Measurements from ENCODE around the gene TMEM88.

The TMEM88 gene

DNA sequence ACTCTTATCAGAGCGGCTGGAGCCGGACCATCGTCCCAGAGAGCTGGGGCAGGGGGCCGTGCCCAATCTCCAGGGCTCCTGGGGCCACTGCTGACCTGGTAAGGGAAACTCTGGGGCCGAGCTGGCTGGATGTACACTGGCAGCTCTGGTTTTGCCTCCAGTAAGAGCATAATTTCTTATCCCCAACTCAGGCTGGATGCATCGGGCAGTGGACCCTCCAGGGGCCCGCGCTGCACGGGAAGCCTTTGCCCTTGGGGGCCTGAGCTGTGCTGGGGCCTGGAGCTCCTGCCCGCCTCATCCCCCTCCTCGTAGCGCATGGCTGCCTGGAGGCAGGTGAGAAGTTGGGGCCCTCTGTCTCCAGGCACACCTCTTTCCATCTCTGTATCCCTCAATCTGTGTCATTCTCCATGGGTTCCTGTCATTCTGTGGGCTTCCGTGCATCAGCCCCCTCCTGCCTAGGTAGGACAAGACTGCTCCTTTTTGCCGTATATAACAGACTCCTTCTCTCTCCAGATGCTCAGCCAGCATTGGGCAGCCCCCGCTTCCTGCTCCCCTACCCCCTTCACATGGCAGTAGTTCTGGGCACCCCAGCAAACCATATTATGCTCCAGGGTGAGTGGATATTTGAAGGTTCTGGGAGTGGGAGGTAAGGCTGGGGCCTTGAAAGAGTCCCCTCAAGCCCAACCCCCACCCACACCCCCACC is 9.4 kb upstream of the TMEM88 start:
- no peak for DNase-seq

DNA sequence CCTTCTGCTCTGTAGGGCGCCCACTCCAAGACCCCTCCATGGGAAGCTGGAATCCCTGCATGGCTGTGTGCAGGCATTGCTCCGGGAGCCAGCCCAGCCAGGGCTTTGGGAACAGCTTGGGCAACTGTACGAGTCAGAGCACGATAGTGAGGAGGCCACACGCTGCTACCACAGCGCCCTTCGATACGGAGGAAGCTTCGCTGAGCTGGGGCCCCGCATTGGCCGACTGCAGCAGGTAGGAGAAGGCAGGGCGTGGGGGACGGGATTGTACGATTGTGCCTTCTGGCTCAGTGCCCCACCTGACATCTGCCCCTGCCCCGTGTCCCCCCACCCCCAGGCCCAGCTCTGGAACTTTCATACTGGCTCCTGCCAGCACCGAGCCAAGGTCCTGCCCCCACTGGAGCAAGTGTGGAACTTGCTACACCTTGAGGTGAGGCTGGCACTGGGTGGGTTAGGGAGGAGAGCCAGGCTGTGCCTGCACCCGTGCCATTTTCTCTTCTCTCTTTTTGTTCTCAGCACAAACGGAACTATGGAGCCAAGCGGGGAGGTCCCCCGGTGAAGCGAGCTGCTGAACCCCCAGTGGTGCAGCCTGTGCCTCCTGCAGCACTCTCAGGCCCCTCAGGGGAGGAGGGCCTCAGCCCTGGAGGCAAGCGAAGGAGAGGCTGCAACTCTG is 8.7 kb upstream of the TMEM88 start:
- DNase-seq = no peak

DNA sequence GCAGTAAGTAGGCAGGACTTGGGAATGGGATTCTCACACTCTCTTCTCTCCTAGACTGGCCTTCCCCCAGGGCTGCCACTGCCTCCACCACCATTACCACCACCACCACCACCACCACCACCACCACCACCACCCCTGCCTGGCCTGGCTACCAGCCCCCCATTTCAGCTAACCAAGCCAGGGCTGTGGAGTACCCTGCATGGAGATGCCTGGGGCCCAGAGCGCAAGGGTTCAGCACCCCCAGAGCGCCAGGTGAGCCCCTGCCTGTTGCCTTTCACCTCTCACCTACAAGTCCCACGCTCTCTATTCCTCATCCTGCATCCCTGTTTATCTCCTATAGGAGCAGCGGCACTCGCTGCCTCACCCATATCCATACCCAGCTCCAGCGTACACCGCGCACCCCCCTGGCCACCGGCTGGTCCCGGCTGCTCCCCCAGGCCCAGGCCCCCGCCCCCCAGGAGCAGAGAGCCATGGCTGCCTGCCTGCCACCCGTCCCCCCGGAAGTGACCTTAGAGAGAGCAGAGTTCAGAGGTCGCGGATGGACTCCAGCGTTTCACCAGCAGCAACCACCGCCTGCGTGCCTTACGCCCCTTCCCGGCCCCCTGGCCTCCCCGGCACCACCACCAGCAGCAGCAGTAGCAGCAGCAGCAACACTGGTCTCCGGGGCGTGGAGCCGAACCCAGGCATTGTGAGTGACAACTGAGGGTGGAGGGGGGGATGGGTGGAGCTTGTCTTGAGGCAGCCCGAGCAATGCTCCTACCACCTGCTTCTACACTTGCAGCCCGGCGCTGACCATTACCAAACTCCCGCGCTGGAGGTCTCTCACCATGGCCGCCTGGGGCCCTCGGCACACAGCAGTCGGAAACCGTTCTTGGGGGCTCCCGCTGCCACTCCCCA is 7.9 kb upstream of the TMEM88 start:
- no peak for DNase-seq

DNA sequence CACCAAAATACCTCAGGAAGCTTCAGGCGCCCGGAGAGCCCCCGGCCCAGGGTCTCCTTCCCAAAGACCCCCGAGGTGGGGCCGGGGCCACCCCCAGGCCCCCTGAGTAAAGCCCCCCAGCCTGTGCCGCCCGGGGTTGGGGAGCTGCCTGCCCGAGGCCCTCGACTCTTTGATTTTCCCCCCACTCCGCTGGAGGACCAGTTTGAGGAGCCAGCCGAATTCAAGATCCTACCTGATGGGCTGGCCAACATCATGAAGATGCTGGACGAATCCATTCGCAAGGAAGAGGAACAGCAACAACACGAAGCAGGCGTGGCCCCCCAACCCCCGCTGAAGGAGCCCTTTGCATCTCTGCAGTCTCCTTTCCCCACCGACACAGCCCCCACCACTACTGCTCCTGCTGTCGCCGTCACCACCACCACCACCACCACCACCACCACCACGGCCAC is 6.7 kb upstream of the TMEM88 start:
- no peak for DNase-seq

DNA sequence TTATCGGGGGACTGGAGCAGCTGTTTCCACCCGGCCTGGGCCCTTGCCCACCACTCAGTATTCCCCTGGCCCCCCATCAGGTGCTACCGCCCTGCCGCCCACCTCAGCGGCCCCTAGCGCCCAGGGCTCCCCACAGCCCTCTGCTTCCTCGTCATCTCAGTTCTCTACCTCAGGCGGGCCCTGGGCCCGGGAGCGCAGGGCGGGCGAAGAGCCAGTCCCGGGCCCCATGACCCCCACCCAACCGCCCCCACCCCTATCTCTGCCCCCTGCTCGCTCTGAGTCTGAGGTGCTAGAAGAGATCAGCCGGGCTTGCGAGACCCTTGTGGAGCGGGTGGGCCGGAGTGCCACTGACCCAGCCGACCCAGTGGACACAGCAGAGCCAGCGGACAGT is 6.1 kb upstream of the TMEM88 start:
- DNase-seq = no peak

DNA sequence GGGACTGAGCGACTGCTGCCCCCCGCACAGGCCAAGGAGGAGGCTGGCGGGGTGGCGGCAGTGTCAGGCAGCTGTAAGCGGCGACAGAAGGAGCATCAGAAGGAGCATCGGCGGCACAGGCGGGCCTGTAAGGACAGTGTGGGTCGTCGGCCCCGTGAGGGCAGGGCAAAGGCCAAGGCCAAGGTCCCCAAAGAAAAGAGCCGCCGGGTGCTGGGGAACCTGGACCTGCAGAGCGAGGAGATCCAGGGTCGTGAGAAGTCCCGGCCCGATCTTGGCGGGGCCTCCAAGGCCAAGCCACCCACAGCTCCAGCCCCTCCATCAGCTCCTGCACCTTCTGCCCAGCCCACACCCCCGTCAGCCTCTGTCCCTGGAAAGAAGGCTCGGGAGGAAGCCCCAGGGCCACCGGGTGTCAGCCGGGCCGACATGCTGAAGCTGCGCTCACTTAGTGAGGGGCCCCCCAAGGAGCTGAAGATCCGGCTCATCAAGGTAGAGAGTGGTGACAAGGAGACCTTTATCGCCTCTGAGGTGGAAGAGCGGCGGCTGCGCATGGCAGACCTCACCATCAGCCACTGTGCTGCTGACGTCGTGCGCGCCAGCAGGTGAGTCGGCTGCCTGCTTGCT is 5.6 kb upstream of the TMEM88 start:
- no peak for DNase-seq

DNA sequence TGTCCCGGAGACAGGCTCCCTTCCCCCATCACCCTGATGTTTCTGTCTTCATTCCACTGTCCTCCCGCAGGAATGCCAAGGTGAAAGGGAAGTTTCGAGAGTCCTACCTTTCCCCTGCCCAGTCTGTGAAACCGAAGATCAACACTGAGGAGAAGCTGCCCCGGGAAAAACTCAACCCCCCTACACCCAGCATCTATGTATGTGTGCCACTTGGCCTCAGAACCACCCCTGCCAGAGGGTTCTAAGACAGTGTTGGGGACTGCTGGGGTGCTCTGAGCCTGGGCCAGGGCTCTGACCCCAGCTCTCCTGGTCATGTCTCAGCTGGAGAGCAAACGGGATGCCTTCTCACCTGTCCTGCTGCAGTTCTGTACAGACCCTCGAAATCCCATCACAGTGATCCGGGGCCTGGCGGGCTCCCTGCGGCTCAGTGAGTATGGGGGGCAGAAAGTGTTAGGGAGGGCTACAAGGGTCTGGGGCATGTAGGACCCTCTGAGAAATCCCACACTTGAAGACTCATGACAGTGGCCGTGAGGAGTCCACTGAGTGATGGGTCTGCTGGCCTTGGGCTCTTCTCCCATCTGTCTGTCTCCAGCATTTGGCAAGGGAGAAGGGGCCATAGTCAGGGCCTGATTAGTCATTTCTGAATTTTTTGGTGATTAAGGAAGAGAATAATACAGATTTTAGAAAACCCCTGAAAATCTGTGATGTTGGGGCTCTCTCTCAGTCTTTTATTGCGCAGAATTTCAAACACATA is 4.9 kb upstream of the TMEM88 start:
- DNase-seq = no peak

DNA sequence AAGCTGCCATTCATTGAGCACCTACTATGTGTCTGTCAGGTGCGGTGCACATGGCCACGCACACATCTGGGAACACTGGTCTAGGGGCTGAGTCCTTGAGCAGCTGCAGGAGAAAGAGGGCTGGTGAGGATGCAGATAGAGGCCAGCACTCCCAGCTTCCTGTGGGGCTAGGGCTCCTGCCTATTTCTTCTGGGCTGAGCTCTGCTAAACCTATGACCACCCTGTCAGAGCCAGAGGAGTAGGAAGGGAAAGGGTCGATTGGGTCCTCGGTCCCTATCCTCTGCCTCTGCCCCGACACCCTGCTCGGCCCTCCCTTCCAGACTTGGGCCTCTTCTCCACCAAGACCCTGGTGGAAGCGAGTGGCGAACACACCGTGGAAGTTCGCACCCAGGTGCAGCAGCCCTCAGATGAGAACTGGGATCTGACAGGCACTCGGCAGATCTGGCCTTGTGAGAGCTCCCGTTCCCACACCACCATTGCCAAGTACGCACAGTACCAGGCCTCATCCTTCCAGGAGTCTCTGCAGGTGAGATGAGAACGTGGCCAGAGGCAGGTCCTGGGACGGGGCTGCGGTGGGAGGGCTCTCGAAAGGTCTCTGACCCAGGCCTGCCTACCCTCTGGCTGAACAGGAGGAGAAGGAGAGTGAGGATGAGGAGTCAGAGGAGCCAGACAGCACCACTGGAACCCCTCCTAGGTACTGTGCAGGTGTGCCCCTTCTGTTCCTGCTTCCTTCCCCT is 4.0 kb upstream of the TMEM88 start:
- DNase-seq = no peak

DNA sequence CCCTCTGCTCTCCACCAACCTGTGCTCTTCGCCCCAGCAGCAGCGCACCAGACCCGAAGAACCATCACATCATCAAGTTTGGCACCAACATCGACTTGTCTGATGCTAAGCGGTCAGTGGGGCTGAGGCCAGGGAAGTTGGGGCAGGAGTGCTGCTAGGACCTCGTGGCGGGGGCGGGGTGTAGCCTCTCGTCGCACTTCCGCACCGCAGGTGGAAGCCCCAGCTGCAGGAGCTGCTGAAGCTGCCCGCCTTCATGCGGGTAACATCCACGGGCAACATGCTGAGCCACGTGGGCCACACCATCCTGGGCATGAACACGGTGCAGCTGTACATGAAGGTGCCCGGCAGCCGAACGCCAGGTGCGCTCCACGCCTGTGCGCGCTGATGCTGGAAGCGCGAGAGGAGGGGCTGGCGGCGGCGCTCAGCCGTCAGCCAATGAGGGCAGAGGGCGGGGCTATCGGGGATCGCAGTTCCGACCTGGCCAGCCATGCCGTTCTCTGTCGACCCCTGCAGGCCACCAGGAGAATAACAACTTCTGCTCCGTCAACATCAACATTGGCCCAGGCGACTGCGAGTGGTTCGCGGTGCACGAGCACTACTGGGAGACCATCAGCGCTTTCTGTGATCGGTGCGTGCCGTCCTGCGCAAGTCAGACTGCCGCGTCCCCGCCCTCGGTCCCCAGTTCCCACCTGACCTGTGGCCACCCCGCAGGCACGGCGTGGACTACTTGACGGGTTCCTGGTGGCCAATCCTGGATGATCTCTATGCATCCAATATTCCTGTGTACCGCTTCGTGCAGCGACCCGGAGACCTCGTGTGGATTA is 3.2 kb upstream of the TMEM88 start:
- peak; percentile 89 to 93 for DNase-seq

DNA sequence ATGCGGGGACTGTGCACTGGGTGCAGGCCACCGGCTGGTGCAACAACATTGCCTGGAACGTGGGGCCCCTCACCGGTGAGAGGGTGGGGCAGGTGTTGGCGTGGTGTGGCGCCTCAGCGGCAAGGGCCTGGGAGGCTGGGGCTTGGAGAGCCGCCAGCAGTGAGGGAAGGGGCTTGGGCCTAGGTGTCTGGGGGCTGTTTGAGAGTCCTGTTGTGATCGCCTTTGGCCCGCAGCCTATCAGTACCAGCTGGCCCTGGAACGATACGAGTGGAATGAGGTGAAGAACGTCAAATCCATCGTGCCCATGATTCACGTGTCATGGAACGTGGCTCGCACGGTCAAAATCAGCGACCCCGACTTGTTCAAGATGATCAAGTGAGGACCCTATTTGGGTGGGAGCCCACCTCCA is 2.6 kb upstream of the TMEM88 start:
- no peak for DNase-seq

DNA sequence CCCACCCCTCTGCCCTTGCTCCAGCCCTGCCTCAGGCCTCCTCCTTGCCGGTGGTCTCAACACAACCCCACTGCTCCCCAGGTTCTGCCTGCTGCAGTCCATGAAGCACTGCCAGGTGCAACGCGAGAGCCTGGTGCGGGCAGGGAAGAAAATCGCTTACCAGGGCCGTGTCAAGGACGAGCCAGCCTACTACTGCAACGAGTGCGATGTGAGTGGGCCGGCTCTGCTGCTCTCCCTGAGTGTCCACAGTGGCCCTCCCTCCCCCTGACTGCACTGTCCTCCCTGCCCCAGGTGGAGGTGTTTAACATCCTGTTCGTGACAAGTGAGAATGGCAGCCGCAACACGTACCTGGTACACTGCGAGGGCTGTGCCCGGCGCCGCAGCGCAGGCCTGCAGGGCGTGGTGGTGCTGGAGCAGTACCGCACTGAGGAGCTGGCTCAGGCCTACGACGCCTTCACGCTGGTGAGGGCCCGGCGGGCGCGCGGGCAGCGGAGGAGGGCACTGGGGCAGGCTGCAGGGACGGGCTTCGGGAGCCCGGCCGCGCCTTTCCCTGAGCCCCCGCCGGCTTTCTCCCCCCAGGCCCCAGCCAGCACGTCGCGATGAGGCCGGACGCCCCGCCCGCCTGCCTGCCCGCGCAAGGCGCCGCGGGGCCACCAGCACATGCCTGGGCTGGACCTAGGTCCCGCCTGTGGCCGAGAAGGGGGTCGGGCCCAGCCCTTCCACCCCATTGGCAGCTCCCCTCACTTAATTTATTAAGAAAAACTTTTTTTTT is 1.8 kb upstream of the TMEM88 start:
- no peak for DNase-seq

DNA sequence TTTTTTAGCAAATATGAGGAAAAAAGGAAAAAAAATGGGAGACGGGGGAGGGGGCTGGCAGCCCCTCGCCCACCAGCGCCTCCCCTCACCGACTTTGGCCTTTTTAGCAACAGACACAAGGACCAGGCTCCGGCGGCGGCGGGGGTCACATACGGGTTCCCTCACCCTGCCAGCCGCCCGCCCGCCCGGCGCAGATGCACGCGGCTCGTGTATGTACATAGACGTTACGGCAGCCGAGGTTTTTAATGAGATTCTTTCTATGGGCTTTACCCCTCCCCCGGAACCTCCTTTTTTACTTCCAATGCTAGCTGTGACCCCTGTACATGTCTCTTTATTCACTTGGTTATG is 1.2 kb upstream of the TMEM88 start:
- DNase-seq = no peak

DNA sequence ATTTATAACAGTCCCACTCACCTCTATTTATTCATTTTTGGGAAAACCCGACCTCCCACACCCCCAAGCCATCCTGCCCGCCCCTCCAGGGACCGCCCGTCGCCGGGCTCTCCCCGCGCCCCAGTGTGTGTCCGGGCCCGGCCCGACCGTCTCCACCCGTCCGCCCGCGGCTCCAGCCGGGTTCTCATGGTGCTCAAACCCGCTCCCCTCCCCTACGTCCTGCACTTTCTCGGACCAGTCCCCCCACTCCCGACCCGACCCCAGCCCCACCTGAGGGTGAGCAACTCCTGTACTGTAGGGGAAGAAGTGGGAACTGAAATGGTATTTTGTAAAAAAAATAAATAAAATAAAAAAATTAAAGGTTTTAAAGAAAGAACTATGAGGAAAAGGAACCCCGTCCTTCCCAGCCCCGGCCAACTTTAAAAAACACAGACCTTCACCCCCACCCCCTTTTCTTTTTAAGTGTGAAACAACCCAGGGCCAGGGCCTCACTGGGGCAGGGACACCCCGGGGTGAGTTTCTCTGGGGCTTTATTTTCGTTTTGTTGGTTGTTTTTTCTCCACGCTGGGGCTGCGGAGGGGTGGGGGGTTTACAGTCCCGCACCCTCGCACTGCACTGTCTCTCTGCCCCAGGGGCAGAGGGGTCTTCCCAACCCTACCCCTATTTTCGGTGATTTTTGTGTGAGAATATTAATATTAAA is 638 bp upstream of the TMEM88 start:
- no peak for DNase-seq

DNA sequence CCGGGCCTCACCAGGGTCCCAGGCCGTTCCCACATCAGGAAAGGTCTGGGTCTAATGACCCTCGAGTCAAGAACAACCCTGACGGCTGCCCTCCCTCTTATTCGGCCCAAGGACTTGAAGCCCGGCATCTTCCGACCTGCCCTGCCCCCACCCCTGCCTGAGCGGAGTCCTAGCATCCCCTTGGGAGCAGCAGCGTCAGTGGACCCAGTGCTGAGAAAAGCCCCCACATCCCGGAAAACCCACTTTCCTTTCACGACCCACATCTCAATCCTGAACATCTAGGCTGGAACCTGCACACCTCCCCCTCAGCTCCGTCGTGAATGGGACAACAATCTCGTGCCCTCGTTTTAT is 769 bp downstream of the TMEM88 start:
- DNase-seq = peak in 1 of 2 experiments; percentile 38

DNA sequence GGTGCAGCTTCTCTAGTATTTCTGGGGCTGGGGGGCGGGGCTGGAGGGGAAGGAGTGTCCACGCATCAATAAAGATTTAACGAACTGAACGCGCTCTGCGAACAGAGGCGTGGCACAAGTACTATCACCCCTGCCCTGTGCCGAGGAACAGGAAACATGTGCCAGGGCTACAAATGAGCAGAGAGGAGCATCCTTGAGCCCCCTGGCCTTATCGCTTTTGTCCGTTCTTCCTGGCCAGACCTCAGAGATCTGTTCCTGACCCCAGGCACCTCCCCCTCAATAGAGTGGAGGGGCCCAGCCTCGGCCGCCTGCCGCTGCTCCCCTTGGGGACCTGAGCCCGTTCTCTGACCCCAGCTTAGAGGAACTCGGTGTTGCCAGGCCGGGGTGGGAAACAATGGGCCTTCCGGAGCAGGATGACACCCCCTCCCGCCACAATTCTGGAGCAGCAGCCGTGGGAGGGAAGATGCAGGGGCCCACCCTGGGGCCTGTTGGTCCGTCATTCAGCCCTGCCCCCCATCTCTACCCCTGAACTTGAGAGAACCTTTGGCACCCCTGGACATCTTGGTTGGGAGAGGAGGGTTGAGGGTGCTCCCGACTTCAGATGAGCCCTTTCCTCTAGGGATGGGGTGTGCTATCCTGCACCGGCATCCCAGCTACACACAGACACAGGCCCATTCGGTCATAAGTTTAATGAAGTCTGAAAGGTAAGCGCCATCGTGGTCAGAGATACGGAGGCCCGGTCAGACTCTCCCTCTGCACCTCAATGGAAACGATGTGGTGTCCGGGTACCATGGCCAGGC is 1.3 kb downstream of the TMEM88 start:
- DNase-seq = peak in 1 of 2 experiments; percentile 60

DNA sequence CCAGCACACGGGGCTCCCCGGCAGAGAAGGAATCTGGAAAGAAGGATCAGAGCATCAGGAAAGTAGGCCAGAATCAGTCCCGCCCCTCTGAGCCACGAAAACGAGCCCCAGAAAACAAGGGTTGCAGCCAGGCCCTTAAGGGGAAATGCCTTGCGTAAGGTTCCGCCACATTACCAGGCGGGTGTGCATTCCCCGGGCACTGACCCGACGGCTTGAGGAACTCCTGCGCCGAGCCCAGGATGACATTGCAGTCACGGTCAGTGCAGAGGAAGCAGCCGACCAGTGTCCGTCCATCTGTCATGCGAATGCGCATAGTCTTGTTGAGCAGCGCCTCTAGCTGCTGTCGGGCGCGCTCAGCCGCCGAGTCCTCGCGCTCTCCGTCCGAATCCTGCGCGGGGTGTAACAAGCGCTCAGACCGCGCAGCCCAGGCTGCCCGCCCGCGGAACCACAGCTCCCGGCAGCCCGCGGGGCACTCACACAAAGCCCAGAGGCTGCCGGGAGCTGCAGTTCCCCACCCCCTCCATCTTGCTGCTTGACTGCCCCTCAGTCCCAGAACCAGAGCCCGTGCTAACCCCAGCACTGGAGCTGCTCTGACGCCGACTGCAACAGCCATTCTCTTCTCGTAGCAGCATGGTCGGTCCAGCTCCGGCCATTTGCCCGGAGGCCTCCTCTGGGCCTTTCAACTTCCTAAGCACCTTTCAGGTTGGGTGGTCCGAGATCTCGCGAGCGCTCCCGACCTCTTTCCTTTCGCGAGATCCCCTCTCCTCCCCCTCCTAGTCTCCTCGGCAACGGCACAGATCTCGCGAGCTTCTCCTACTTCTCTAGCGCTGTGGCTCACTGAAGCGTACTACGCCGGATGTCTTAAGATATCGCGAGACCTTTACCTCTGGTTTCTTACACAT is 2.2 kb downstream of the TMEM88 start, which contains the start of gene NAA38:
Gene NAA38 (minus strand): TSS at position 749 of the 902 bp plus-strand sequence. CDS start 96 bp downstream, at position 653.
- DNase-seq = peak; percentile 85 to 95

All from stimulated activated CD4-positive, alpha-beta T cell treated with anti-CD3 and anti-CD28 coated beads, Interleukin-4, amount 100 ng/mL, for 4 hours (primary cell).